HepG2 (cell line): Measurements from ENCODE around the gene DNMT1. TPM values are rescaled to one million over a fixed set of nuclear protein-coding genes. Genes with fewer than 3 reads are reported as not detected.

ENCODE experiments used
- CBX1 ChIP-seq: IDR thresholded peaks from one replicate; pipeline ENCODE4 v1.6.1; 2016; ENCODE audit warnings: antibody characterized with exemption, low read depth
- CREB1 ChIP-seq, 2 experiments: fragments of 450-650 bp in 1 of 2; IDR thresholded peaks; 2 replicates each; pipeline ENCODE4 v1.6.1; 2016 to 2017; ENCODE audit warnings: control low read depth in 1 of 2, mild to moderate bottlenecking in 1 of 2, missing compliant biosample characterization in 1 of 2, missing genetic modification characterization in 1 of 2
- FUBP1 ChIP-seq: sonication (generic); formaldehyde crosslinking; IDR thresholded peaks from 2 replicates; pipeline ENCODE4 v1.5.1; 2020; ENCODE audit warnings: missing genetic modification reagents, mild to moderate bottlenecking, borderline replicate concordance
- HDAC1 ChIP-seq: sonication (generic); formaldehyde crosslinking; IDR thresholded peaks from 2 replicates; pipeline ENCODE4 v1.5.1; 2020; ENCODE audit warnings: mild to moderate bottlenecking, missing genetic modification reagents
- MTF1 ChIP-seq: sonication (generic); formaldehyde crosslinking; IDR thresholded peaks from 2 replicates; pipeline ENCODE4 v1.5.0; 2020; ENCODE audit warnings: missing genetic modification reagents
- NFKB2 ChIP-seq: sonication (generic); formaldehyde crosslinking; IDR thresholded peaks from 2 replicates; pipeline ENCODE4 v1.4.0; 2020; ENCODE audit warnings: missing genetic modification reagents, borderline replicate concordance
- RNF2 ChIP-seq: fragments of 450-650 bp; conservative IDR thresholded peaks from 2 replicates; pipeline ENCODE4 v1.6.1; 2016; ENCODE audit warnings: low read depth
- SRSF9 ChIP-seq: fragments of 200-400 bp; formaldehyde crosslinking; IDR thresholded peaks from 2 replicates; pipeline ENCODE4 v1.6.1; 2018; ENCODE audit warnings: borderline replicate concordance, mild to moderate bottlenecking, low read depth, low read length; ENCODE audit not compliant: insufficient read depth, poor library complexity, severe bottlenecking
- TBX3 ChIP-seq: fragments of 450-650 bp; IDR thresholded peaks from 2 replicates; pipeline ENCODE4 v1.6.1; 2017; ENCODE audit warnings: antibody characterized with exemption, mild to moderate bottlenecking, inconsistent platforms, borderline replicate concordance
- ZMYM4 ChIP-seq: sonication (generic); formaldehyde crosslinking; IDR thresholded peaks from 2 replicates; pipeline ENCODE4 v1.8.1; 2023; ENCODE audit warnings: mild to moderate bottlenecking, missing genetic modification reagents
- ZNF333 ChIP-seq: sonication (generic); formaldehyde crosslinking; IDR thresholded peaks from 2 replicates; pipeline ENCODE4 v1.4.0; 2020; ENCODE audit warnings: mild to moderate bottlenecking, missing genetic modification reagents, borderline replicate concordance
- ZNF337 ChIP-seq: sonication (generic); formaldehyde crosslinking; IDR thresholded peaks from 2 replicates; pipeline ENCODE4 v1.5.1; 2020; ENCODE audit warnings: missing genetic modification reagents, low read depth, mild to moderate bottlenecking, borderline replicate concordance
- ZNF547 ChIP-seq: sonication (generic); formaldehyde crosslinking; IDR thresholded peaks from 2 replicates; pipeline ENCODE4 v1.5.1; 2020; ENCODE audit warnings: mild to moderate bottlenecking, missing genetic modification reagents
- ZNF724P ChIP-seq: sonication (generic); formaldehyde crosslinking; IDR thresholded peaks from 2 replicates; pipeline ENCODE4 v1.8.0; 2022; ENCODE audit warnings: missing genetic modification reagents, borderline replicate concordance
- ZNF891 ChIP-seq: sonication (generic); formaldehyde crosslinking; IDR thresholded peaks from 2 replicates; pipeline ENCODE4 v1.5.0; 2020; ENCODE audit warnings: mild to moderate bottlenecking, missing genetic modification reagents
- polyA plus RNA-seq, 8 experiments: library from polyadenylated mRNA; depleted of rRNA in 3 of 8; stranded (reverse) in 7 of 8; unstranded in 1 of 8; fragments of >200 nt; fragmentation: Illumina TruSeq in 4 of 8; extraction: Trizol in 4 of 8; gene quantifications; 2 replicates each; pipeline versions ENCODE4 v1.2.1 to v1.2.3, GENCODE V29; 2011 to 2016; ENCODE audit warnings: low read depth in 4 of 8, missing spikeins in 1 of 8, mixed read lengths in 1 of 8; ENCODE audit not compliant: insufficient read depth in 1 of 8
- total RNA-seq, 5 experiments: library from RNA; depleted of rRNA; stranded (reverse); fragments of >200 nt; fragmentation: Illumina TruSeq; extraction: Trizol; gene quantifications; 2 replicates each; pipeline ENCODE4 v1.2.3, GENCODE V29; 2016; ENCODE audit warnings: low read depth in 1 of 5
- TF ChIP-seq, protein P1 (sequence below): sonication (generic); formaldehyde crosslinking; IDR thresholded peaks from 2 replicates; pipeline ENCODE4 v1.5.0; 2020; ENCODE audit warnings: missing genetic modification reagents
- TF ChIP-seq, protein P2 (sequence below): IDR thresholded peaks from 2 replicates; pipeline ENCODE4 v1.6.1; 2016; ENCODE audit warnings: control low read depth
- TF ChIP-seq, protein P3 (sequence below): sonication (generic); formaldehyde crosslinking; IDR thresholded peaks from 2 replicates; pipeline ENCODE4 v1.4.0; 2020; ENCODE audit warnings: missing genetic modification reagents

The DNMT1 gene
- total and polyA plus RNA-seq, 2 of the 13 experiments (the other 11 are each of a cell fraction or from before 2014, with no cell fraction given): 31.2 to 91.1 TPM

DNA sequence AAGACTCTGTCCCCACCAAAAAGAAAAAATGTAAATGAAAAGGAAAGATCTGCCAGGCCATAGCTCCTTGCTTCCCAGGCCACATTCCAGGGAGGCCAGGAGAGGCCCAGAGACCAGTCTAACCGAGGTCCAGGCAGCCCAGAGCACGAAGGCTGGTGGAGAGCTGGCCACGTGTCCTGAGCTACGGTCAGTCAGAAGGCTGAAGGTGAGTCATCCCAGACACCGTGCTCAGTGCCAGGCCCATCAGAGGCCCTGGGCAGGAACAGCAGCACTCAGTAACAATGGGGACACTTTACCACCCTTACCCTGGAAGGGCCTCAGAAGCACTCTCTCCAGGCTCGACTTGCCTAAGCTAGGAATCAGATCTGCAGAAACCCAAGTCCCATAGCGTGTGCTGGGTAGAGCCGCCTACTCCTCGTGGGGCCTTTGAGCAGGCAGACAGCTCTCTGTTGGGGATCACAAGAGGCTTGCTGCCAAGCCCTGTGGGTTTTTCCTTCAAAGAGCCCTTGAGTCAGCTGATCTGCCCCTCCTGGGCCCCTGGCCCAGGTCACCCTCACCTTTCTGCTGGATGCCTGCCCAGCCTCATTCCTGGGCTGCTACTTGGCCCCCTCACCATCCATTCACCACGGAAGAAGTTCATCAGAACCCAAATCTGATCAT lies 11.6 kb upstream of the DNMT1 start (continued):
- TF ChIP-seq, protein P1, sequence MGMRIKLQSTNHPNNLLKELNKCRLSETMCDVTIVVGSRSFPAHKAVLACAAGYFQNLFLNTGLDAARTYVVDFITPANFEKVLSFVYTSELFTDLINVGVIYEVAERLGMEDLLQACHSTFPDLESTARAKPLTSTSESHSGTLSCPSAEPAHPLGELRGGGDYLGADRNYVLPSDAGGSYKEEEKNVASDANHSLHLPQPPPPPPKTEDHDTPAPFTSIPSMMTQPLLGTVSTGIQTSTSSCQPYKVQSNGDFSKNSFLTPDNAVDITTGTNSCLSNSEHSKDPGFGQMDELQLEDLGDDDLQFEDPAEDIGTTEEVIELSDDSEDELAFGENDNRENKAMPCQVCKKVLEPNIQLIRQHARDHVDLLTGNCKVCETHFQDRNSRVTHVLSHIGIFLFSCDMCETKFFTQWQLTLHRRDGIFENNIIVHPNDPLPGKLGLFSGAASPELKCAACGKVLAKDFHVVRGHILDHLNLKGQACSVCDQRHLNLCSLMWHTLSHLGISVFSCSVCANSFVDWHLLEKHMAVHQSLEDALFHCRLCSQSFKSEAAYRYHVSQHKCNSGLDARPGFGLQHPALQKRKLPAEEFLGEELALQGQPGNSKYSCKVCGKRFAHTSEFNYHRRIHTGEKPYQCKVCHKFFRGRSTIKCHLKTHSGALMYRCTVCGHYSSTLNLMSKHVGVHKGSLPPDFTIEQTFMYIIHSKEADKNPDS: no peak
- TF ChIP-seq ZNF891 (CRISPR knock-in tag) (no peak), RNF2 (peak; percentile 92), CBX1 (no peak), FUBP1 (no peak), CREB1 (IDR thresholded peaks at IDR 0.05) (no peak), CREB1 (CRISPR knock-in tag; IDR thresholded peaks at IDR 0.05) (no peak), SRSF9 (no peak), TBX3 (no peak), ZNF337 (no peak), MTF1 (CRISPR knock-in tag) (no peak), HDAC1 (CRISPR knock-in tag) (no peak), NFKB2 (peak; percentile 90), ZMYM4 (CRISPR knock-in tag) (no peak), ZNF333 (CRISPR knock-in tag) (no peak), ZNF724P (CRISPR knock-in tag) (0 out of 2 replicates have a peak, but pooled peaks have one; percentile 25), ZNF547 (CRISPR knock-in tag) (no peak)
- TF ChIP-seq, protein P2, sequence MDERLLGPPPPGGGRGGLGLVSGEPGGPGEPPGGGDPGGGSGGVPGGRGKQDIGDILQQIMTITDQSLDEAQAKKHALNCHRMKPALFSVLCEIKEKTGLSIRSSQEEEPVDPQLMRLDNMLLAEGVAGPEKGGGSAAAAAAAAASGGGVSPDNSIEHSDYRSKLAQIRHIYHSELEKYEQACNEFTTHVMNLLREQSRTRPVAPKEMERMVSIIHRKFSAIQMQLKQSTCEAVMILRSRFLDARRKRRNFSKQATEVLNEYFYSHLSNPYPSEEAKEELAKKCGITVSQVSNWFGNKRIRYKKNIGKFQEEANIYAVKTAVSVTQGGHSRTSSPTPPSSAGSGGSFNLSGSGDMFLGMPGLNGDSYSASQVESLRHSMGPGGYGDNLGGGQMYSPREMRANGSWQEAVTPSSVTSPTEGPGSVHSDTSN (CRISPR knock-in tag): no peak
- TF ChIP-seq, protein P3, sequence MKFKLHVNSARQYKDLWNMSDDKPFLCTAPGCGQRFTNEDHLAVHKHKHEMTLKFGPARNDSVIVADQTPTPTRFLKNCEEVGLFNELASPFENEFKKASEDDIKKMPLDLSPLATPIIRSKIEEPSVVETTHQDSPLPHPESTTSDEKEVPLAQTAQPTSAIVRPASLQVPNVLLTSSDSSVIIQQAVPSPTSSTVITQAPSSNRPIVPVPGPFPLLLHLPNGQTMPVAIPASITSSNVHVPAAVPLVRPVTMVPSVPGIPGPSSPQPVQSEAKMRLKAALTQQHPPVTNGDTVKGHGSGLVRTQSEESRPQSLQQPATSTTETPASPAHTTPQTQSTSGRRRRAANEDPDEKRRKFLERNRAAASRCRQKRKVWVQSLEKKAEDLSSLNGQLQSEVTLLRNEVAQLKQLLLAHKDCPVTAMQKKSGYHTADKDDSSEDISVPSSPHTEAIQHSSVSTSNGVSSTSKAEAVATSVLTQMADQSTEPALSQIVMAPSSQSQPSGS (CRISPR knock-in tag): no peak
